ENCODE measurements around the gene CWC15.
"Not testable (repeated sequence)": the region's sequence is repeated elsewhere in the genome, so short reads cannot be mapped to it uniquely, and the experiment has no call there.

Gene CWC15

DNA sequence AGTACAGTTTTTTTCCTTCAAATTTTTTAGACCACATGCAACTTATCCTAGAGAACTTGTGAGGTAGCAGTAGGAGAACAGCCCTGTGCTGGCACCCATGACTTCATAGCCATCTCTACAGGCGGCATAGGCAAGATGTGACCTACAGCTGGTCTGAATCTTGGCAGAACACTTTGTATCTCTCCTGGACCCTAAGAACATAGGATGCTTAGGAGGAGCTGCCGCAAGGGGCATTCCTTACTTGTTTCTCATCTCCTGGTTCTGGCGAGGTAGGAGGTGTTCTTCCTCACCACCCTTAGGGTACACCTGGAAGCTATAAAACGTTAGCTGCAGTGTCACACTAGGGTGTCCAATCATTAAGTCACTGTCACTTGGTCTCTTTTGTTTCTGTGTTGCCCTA, 16.4 kb downstream of the CWC15 start:
- DNase-seq (ENCODE audit: low read depth in 2 of 3, low spot score in 2 of 3), result no peak

DNA sequence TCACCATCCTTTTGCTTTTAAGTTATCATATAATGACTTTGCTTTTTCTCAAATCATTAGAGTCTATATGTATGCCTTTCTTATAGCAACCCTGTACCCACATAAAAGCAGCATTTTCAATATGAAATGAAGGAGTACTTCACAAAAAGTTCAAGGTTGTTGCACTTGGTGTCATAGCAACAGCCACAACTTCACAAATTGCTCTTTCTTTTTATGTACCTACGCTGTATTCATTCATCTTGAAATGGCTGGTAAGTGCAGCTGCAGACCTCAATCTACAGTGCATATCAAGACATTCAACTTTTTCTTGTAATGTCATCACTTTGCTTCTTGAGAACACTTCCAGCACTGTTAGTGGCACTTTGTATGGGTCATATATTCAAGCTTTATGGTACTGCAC, 18.6 kb downstream of the CWC15 start:
- DNase-seq (ENCODE audit: low read depth in 2 of 3, low spot score in 2 of 3), result no peak

DNA sequence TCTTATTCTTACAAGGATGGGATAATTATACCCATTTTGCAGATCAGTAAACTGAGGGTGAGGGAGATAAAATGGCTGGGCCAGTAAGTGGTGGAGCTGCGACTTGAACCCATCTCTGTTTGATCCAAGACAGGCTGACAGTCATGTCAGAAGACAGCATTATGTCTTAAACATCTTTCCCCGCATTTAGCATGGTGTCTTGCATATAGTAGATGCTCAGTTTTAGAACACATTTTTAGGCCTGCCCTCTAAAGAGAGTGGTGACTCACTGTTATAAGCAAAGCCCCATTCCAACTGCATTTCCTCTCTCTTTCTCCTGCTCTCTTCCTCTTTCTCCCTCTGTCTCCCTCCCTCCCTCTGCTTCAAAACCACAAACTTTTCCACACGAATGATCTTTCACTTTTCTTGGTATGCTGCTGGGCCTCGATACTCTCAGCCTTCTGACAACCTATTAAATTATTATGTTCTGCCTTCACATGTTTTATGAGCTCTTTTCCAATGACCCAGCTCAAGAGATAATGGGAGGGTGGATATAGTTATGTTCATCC, 25.2 kb downstream of the CWC15 start:
- DNase-seq (ENCODE audit: low read depth in 2 of 3, low spot score in 2 of 3), result no peak

DNA sequence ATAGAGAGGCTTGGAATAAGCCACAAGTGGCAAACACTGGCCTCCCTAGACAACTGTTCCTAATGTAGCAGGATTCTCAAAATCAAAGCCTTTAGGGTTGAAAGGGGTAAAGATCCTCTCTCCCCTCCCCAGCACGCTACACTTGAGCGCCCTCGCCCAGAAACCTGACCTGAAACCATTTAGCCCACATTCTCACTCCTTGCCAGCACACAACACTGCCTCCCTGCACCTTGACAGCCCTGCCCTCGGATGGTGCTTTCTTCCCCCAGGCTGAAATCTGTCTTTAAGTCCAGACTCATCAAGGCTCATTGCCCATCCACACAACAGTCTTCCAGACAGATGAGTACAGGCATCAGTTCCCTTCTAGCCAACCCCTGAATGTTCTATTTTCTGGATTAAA, 26.5 kb downstream of the CWC15 start:
- no peak for DNase-seq (ENCODE audit: low read depth in 2 of 3, low spot score in 2 of 3)

DNA sequence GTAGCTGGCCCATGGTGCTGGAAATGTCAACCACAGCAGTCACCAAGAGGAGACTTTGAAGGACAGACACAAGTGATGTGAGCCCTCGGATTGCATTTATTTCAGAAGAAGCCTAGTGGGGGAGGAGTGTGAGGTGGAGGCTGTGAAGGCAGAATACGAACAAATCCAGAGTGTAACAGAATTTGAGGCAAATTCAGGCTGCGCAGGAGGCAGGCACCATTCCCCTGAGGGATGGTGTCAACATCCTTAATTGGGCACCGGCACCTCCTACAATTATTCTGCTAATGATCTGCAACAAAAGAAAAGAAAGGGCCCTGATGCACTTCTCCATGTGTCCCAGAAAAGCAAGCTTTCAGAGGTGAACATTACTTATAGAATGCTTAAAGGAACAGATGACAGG, 32.2 kb downstream of the CWC15 start:
- no peak for DNase-seq (ENCODE audit: low read depth in 2 of 3, low spot score in 2 of 3)

DNA sequence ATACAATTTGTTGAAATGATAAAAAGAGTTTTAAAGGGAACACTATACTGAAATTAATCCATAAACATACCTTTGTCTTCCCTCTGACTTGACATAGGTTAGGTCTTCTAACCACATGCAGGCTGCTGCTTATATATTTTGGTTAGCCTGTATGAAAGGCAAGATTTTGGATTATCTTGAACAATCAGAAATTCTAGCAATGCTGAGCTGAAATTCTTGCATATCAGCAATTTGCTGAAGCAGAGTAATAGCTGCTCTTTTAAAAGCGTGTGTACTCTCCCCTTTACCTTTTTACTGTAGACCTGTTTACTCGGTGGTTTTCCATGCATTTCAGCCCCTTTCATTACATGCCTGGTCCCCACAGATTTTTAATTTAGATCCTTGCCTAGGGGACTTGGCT, 34.0 kb downstream of the CWC15 start:
- DNase-seq (ENCODE audit: low read depth in 2 of 3, low spot score in 2 of 3), result no peak

DNA sequence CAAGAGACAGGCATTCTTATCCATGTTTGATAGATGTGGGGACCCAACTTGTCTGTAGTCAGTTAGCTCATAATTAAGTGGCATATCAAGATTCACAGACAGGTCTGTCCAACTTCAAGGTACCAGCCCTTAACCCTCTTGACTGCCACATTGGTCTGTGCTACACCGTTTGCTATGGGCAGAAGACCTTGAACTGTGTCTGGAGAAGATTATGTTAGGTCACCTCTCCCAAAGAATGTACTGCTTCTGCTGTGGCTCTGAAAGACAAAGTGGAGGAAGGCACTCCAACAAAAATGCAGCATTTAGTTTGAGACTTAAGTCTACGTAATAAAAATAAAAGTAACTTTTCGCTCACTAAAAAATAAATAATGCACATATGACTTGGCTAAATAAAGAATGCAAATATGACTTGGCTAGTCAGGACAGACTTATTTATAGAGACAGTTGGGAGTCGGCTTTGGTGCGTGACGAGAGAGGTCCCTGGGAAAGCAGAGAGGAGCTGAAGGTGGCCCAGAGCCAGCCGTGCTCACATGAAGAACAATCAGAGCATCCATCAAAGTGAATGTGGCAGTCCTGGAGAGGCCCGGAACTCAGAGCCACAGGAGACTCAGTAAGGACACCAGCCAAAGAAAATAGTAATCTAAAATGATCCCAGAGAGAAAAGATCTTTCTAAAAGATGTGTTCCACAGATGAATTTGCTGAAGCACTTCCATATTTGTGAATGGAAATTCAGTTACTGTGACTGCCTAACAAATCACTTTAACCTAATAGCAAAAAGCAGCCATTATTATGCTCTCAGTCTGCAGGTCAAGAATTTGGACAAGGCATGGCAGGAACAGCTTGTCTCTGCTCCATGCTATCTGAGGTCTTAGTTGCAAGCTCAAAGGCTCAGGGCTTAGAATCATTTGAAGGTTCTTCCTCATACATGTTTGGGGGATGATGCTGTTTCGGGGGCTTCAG, 35.0 kb downstream of the CWC15 start:
- no peak for DNase-seq (ENCODE audit: low read depth in 2 of 3, low spot score in 2 of 3)

DNA sequence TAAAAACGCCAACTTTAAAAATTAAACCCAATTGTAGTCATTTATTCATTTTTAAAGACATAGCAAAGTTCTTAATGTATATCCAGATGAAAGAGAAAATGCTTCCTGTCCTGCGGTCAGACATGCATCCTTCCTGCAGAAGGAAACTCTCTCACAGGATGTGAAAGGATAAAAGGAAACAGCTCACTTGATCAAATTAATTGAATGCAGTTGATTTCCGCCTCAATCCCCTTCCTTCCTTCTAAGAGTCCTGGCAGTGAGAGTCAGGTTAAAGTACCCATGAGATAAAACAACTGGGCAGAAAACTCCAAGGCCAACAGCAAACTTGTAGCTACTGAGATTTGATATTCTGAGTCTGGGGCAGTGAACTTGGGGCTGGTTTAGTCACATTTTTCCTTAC, 38.5 kb downstream of the CWC15 start:
- DNase-seq (ENCODE audit: low read depth in 2 of 3, low spot score in 2 of 3), result no peak

DNA sequence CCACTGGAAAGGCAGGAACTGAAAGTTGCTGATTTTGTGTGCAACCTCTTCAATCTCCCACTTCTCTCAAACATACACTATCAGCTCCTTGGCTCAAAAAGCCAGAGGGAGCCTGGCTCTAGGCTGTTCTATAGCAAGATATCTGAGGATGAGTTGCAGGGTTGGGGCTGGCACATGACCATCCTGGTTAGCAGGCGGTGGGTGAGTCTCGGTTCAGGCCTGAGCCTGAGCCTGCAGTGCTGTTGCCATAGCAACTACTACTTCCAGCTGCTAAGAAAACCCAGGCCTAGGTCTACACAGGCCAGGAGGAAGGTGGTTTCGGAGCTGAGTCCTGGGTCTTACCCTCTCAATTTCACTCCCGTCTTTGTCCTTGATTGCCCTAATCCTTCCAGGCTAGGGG, 39.0 kb downstream of the CWC15 start:
- no peak for DNase-seq (ENCODE audit: low read depth in 2 of 3, low spot score in 2 of 3)

DNA sequence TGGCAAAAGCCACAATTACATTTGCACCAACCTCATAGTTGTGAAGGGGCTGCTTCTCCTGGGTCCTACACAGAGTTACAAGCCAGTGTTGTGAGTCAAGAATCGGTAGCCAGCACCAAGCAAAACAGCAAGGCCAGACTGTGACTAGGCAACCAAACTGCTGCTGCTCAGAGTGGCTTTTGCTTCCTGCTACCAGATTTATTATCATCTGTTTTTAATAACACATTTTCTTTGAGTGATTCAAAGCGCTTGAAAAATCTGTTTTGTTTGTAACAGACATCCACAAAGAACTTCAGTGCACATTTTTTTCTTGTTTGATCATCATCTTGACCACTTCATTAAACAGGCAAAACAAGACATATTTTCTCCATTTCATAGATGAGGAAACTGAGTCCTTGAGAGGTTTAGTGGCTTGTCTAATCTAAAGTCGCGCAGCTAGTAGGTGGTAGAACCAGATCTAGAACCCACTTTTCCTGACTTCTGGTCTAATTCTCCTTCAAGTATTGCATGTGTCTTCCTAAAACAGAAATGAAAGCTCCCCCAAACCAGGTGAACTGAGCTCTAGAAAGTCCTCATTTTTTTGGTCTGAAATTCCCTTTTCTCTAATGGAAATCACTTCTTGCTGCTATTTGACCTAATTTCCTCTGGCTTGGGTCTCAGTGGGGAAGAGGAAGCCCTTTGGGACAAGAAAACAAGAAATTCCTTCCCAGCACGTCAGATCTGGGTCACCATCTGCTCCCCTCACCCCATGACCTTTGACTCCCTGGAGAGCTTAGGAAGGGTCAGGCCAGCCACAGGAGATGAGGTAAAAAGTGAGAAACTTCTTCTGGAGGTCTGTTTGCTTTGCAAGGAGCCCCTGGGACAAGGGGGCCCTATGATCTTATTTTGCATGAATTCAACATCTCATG, 39.9 kb downstream of the CWC15 start:
- no peak for DNase-seq (ENCODE audit: low read depth in 2 of 3, low spot score in 2 of 3)

DNA sequence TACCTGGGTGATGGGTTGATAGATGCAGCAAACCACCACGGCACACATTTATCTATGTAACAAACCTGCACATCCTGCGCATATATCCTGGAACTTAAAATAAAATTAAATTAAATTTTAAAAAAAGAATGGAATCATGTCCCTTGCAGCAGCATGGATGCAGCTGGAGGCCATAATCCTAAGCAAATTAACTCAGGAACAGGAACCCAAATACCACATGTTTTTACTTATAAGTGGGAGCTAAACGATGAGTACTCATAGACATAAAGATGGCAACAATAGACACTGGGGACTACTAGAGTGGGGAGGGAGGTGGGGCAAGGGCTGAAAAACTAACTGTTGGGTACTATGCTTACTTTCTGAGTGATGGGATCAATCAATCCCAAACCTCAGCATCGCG, 40.9 kb downstream of the CWC15 start:
- DNase-seq (ENCODE audit: low read depth in 2 of 3, low spot score in 2 of 3), result no peak

DNA sequence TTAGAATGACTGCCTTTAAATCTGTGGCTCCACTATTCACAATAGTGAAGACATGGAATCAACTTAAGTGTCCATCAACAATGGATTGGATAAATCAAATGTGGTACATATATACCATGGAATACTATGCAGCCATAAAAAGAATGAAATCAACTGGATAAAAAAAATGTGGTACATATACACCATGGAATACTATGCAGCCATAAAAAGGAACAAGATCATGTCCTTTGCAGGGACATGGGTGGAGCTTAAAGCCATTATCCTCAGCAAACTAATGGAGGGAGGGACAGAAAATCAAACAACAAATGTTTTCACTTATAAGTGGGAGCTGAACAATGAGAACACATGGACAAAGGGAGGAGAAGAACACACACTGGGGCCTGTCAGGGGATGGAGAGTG, 41.3 kb downstream of the CWC15 start:
- DNase-seq (ENCODE audit: low read depth in 2 of 3, low spot score in 2 of 3), result not testable (repeated sequence)

DNA sequence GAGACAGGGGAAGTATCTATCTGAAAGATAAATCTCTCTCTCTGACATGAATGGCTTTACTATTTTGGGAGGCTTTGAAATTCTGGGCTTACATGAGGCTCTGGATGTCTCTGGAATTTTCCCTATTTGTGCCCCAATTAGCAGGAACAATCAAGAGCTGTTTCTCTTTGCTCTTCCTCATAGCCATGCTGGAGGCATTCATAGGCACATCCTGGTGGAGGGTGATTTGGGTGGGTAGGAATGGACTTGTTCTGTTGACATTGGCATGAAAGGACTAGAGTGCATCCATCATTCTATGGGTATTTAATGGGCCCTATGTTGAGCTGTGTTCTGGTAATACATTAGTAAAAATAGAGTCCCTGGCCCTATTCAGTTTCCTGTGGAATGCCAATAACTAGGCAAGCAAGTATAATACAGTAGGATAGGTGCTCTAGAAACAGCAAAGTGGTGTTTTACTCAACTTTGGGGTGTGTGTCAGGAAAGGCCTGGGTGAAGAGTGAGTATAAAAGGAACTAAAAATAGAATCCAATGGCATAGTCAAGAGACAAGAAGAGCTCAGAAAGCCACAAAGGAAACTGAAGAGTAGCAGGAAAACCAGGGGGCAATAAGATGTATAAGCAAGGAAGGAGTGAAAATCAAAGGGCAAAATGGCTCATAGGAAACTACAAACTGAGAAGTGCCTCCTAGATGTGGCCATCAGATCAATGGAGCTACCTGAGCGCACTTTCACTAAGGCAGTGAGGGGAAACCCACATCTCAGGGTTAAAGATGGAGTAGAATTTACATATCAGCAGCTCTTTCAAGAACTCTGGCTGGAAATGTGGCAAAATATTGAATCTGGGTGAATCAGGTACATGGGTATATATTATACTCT, 45.0 kb downstream of the CWC15 start:
- no peak for DNase-seq (ENCODE audit: low read depth in 2 of 3, low spot score in 2 of 3)

DNA sequence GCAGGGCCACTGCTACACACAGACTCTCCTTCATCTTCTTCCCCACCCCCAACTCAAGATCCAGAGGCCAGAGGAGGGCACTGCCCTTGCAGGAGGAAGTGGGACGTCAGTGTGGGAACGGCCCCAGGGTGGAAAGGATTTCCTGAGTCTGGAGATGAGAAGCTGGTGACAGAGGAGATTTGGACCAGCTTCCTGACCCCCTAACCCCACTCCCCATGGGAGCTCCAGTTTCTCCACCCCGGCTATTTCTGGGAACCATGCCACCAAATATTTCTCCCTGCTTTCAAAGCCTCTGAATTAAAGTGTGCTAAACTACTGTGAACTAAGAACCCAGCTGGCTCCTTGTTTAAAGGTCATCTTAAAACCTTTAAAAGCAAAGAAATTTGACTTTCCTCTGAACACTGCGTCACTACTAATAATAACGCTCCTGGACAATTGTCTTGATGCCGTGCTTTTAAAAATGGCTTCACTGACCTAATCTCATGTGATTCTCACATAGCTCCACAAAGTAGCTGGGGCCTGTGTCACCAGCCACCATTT, 46.6 kb downstream of the CWC15 start:
- no peak for DNase-seq (ENCODE audit: low read depth in 2 of 3, low spot score in 2 of 3)

DNA sequence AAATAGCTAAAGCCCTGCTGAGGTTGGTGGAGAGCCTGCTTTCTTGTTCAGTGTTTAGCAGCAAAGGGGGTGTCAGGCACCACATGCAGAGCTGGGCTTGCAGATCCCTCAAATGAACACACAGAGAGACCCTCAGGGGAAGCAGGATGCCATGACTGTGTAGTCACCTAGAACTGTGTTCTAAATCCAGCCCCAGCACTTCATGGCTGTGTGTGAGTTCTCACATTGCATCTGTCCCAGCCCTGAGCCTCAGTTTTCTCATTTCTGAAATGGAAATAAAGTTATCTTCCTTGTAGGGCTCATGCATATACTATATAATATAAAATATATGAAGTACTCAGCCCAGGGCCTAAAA, 47.1 kb downstream of the CWC15 start:
- DNase-seq (ENCODE audit: low read depth in 2 of 3, low spot score in 2 of 3), result no peak

DNA sequence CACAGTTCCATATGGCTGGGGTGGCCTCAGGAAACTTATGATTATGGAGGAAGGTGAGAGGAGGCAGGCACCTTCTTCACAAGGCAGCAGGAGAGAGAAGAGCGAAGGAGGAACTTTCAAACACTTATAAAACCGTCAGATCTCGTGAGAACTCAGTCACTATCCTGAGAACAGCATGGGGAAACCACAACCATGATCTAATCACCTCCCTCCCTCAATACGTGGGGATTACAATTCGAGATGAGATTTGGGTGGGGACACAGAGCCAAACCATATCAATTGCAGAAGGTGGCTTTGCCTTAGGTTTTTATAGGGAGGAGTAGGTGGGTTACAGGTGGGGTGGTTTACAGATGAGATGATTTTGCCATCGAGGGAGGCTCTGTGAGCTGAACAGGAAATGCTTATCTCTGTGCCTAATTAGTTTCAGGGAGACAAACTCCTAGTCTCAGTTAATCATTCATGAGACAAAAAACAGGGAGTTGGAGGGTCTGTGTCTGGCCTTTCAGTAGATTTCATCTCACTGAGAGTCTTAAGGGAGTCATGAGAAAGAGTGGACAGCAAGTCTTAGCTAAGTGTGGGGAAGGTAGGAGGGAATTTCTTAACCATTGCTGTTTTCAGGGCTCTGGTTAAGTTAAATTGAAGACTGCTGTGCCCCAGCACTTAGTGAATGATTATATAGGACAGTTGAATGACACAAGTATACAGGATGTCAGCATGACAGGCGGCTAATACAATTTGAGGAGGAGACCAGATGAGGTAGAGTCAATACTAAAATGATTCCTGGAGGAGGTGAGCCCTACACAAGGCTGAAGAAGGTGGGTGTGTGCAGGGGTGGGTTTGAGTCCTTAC, 47.7 kb downstream of the CWC15 start:
- no peak for DNase-seq (ENCODE audit: low read depth in 2 of 3, low spot score in 2 of 3)

DNA sequence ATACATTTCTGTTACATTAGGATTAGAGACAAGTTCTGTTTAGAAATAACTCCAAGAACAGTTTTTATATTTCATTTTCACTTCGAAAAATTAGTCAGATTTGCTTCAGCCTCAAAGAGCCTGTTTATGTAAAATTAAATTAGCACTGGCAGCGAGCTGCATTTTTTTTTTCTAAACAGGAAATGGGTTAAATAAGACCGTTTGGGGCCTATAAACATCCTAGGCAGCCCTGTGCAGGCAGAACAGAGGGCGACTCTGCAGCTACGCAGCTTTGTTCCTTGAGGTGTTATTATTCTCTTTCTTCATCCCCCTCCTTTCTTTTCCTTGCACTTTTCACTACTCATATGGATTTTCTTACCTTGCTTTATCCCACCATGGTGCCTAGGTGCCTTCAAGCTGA, 48.7 kb downstream of the CWC15 start:
- no peak for DNase-seq (ENCODE audit: low read depth in 2 of 3, low spot score in 2 of 3)

DNA sequence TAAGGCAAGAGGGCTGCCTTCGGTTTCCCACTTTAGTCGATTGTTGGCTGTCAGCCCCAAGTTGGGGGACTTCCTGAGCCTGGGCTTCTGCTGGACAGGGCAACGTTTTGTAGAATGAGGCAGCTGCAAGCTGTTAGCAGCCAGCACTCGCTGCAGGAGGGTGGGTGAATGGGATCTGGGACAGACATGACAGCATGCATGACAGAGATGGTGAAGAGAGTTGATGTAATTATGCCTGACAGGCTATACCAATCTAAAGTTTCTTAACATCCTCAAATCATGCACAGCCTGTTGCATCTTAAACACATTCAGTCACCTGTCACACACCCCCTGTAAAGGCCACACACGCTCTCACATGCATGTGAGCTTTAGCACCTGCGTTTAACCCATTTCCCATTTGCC, 49.2 kb downstream of the CWC15 start:
- DNase-seq (ENCODE audit: low read depth in 2 of 3, low spot score in 2 of 3), result no peak

DNA sequence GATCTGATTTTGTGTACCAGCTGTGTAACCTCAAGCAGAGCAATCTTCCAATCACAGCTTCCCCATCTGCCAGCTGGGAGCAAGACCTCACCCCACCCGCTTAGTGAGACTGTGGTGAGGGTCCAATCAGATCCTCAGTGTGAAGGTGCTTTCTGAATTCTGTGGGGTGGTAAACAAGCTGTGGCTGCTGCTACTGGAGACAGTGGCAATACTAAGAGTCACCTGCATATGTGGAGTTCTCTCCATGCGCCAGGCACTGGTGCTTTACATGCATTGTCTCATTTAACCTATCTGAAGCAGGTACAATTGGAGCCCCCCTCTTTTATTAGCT, 50.4 kb downstream of the CWC15 start:
- DNase-seq (ENCODE audit: low read depth in 2 of 3, low spot score in 2 of 3), result no peak

Data from activated CD8-positive, alpha-beta memory T cell treated with anti-CD3 and anti-CD28 coated beads for 48 hours (primary cell).